ENCODE measurements around the gene RRAS2. TPM values are rescaled to one million over a fixed set of nuclear protein-coding genes. Genes with fewer than 3 reads are reported as not detected.

The RRAS2 gene
- total RNA-seq, 1 donor from 2014 or later = 89.6 TPM

- no peak for DNase-seq (ENCODE audit: extremely low read depth, low read depth, low spot score)
Observed at GRCh38 chr11:14340721-14341120, 18.3 kb downstream of the RRAS2 start.

DNA sequence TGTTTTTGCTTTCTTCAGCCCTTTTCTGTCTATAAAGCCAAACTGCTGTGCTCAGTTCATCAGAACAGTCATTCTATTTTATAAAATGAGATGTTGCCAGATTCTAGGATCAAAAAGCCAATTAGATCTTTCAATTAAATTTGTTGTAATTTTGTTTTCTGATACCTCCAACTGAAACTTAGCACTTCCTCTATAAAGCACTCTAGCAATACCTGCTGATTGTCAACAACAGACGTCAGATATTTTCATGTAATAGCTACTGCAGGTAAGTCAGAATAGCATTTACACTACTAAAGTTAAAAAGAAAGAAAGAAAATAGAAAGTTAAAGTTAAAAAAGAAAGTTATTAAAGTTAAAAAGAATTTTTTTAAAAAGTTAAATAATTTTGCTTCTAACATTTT, 19.6 kb downstream of the RRAS2 start:
- DNase-seq (ENCODE audit: extremely low read depth, low read depth, low spot score) = no peak

DNA sequence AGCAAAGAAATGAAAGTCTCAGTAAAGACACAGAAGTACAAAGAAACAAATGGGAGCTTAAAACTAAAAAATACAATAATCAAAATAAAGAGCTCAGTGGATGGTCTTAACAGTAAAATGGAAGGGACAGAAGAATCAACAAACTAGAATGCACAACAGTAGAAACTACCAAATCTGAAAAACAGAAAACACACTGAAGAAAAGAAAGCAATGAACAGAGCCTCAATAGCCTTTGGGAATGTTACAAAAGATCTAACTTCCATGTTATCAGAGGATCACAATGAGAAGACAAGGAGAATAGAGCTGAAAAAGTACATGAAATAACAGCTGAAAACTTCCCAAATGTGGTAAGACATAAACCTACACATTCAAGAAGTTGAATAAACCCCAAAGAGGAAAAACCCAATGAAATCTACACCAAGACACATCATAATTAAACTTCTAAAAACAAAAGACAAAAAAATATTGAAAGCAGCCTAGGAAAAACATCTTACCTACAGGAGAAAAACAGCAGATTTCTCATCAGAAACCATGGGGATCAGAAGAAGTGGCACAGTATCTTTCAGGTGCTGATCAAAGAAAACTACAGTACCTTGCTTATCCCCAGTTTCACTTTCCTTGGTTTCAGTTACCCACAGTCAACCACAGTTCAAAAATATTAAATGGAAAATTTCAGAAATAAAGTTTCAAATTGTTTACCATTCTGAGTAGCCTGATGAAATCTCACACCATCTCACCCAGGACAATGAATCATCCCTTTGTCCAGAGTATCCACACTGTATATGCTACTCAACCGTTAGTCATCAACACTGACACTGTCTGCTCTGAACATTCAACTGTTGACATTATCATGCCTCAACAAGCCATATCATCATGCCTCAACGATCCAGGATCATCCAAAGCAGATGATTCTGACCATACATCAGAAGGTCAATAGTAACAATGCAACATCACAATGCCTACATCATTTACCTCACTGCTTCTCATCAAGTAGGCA, 22.2 kb downstream of the RRAS2 start:
- DNase-seq (ENCODE audit: extremely low read depth, low read depth, low spot score) = no peak

- DNase-seq (ENCODE audit: extremely low read depth, low read depth, low spot score) = no peak
Observed at GRCh38 chr11:14335712-14336111, 23.3 kb downstream of the RRAS2 start.

DNA sequence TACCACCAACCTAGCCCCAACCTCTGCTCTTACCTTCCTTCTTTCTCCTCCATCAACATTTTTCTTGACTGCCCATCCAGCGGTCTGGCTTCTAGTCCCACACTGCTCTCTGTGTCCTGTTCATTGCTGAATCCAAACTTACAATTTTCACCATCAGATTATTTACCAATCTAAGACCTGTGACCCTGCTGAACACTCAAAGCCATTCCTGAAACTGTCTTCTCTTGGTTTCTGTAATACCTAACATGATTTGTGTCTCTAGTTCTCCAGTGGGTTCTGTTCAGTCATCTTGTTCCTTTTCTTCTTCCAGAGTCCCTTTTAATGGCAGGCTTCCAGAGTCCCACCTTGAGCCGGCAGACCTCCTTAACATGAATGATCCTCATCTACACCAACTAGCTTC, 24.1 kb downstream of the RRAS2 start:
- DNase-seq (ENCODE audit: extremely low read depth, low read depth, low spot score) = no peak

- no peak for DNase-seq (ENCODE audit: extremely low read depth, low read depth, low spot score)
Observed at GRCh38 chr11:14334192-14334591, 24.8 kb downstream of the RRAS2 start.

DNA sequence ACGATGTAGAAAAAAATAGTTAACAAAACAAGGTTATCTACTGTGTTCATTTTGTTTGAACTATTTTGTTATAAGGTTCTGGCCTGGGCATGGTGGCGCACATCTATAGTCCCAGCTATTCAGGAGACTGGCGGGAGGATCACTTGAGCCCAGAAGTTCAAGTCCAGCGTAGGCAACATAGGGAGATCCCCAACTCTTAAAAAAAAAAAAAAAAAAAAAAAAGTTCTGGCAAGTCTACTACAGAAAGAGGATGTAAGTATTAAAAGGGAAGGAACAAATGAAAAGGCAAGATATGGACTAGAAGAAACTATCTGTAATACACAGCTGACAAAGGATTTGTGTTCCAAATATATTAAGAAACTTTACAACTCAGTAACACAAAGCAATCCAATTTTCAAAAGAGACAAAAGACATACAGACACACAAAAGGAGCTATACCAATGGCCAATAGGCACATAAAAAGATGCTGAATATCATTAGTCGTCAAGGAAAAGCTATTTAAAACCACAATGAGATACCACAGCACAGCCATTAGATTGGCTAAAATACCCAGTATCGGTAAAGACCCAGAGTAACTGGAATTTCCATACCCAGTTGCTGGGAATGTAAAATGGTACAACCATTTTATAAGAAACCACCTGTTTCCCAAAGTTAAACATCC, 27.4 kb downstream of the RRAS2 start:
- no peak for DNase-seq (ENCODE audit: extremely low read depth, low read depth, low spot score)

DNA sequence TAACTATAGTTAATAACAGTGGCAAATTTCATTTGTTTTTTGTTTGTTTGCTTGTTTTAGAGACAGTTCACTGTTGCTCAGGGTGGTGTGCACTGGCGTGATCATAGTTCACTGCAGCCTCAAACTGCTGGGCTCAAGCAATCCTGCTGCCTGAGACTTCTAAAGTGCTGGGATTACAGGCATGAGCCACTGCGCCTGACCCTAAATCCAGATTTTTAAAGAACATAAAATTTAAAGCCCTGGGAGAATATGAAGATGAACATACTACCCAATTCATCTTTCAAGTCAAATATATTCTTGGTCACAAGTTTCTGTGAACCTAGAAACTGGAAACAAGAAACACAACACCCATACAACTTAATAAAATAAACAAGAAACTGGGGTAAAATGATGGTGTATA, 28.1 kb downstream of the RRAS2 start:
- DNase-seq (ENCODE audit: extremely low read depth, low read depth, low spot score) = no peak

DNA sequence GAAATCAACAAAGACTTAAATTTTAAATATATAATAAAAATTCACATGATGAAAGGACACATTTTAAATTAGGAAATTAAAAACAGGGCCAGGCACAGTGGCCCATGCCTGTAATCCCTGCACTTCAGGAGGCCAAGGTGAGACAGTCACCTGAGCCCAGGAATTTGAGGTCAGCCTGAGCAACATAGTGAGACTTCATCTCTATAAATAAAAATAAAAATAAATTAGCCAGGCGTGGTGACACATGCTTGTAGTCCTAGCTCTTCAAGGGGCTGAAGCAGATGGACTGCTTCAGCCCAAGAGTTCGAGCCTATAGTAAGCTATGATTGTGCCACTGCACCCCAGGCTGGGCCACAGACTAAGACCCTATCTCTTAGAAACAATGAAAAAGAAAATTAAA, 29.3 kb downstream of the RRAS2 start:
- no peak for DNase-seq (ENCODE audit: extremely low read depth, low read depth, low spot score)

GRCh38 chr11:14327116-14327515, 31.9 kb downstream of the RRAS2 start:
- DNase-seq (ENCODE audit: extremely low read depth, low read depth, low spot score) = no peak

DNA sequence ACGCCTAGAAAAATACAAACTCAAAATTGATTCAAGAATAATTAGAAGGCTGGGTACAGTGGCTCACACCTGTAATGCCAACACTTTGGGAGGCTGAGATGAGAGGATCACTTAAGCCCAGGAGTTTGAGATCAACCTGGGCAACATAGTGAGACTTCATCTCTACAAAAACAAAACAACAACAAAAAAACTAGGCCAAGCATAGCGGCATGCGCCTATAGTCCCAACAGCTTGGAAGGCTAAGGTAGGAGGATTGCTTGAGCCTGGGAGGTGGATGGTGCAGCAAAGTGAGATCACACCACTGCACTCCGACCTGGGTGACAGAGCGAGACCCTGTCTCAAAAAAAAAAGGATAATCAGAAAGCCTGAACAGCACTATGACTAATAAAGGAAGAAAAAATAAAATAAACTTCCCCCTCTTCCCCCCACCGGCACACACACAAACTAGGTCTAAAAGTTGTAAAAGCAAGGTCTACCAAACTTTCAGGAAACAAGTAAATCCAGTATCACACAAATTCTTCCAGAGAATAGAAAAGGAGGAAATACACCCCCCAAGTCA, 35.8 kb downstream of the RRAS2 start:
- DNase-seq (ENCODE audit: extremely low read depth, low read depth, low spot score) = no peak

DNA sequence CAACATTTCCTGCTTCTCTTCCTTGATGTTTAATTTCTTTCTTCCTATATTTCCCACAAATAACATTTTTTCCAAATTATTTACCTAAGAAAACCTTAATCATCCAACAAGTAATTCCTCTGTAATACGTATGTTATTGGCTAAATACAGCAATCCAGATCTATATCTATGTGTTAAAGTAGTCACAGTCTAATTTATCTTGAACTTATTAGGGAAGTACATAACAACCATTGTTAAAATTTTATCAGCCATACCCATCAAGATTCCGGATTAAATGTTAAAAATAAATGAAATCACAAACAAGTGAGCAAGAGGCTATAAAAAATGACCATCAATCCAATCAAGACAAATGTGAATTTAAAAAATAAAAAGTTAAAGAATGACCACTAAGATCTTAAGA, 36.5 kb downstream of the RRAS2 start:
- DNase-seq (ENCODE audit: extremely low read depth, low read depth, low spot score) = no peak

DNA sequence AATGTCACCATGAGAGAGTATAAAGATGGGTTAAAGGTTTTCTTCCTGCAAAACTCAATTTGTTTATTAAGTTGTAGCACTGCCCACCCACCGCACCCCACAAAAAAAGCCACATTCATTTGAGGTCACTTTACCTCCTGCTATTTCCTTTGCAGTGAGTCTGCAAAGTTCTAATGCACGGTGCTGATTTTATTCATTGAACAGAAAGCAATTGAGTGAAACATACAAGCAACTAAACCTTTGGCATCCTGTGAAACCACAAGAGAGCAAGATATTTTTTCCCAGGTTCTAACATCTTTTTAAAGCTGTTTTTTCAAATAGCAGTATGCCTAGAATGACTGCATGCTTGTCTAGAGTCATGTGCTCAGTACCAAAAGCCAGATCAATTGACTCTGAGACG, 39.0 kb downstream of the RRAS2 start:
- DNase-seq (ENCODE audit: extremely low read depth, low read depth, low spot score) = no peak

- no peak for DNase-seq (ENCODE audit: extremely low read depth, low read depth, low spot score)
Observed at GRCh38 chr11:14318581-14318981, 40.4 kb downstream of the RRAS2 start.

GRCh38 chr11:14317659-14318325, 41.2 kb downstream of the RRAS2 start:
- no peak for DNase-seq (ENCODE audit: extremely low read depth, low read depth, low spot score)

DNA sequence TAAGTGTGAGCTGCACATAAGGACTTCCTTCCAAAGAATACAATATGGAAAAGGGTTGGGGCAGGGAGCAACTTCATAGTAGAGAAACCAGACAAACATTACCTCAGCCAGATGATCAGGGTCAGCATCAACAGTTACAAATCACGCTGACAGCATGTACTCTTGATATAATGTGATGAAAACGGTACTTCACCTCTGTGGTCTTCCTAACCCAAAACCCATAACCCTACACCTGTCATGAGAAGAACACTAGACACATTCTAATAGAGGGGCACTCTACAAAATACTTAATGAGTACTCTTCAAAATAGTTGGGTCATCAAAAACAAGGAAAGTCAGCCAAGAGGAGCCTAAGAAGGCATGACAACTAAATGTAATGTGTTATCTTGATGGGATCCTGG, 43.9 kb downstream of the RRAS2 start:
- DNase-seq (ENCODE audit: extremely low read depth, low read depth, low spot score) = no peak

DNA sequence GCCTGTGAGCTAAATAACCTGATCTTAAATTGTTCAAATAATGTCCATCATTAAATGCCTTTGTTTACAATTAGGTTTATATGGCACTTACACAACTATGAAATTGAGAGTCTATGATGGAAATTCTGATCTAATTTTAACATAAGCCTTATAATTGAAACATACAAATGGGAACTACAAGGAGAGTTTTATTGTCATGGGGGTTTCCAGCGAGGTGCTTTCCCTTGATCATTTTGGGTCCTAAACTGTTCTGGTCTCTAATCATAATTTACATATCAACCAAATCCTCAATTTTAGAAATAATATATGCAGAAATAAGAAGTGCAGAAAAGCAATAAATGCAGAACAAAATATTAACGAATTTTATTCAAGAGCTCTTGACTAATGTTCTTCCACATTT, 44.9 kb downstream of the RRAS2 start:
- DNase-seq (ENCODE audit: extremely low read depth, low read depth, low spot score) = no peak

DNA sequence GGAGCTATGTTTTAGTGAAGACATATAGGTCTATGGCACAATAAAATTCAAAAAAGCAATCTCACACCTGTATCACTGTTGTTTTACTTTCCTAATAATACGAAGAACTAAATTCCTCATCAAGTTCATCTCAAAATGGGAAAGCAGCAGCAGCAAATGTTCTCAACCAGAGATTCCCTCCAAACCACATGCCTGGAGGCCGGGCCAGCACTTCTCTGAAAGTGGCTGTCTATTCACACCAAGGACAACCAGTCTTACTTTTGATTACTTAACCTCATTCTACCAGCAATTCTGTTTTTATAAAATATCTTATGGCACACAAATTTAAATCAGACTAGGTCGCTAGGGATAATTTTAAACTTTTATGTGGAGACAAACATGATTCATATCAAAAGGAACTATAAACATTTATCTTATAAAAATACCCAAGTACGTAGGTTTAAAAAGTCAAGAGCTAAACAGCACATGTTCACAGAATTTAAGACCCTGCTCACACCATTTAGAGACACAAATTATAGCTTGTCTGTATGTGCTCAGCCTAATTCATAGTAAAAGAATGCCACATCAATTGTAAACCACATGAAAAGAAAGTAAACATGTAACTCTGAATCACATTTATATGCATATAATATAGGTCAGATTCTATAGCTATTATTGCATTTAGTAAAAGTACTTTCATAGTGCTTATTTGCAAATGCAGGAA, 46.1 kb downstream of the RRAS2 start:
- DNase-seq (ENCODE audit: extremely low read depth, low read depth, low spot score) = no peak

- no peak for DNase-seq (ENCODE audit: extremely low read depth, low read depth, low spot score)
Observed at GRCh38 chr11:14310679-14311078, 48.3 kb downstream of the RRAS2 start.

- DNase-seq (ENCODE audit: extremely low read depth, low read depth, low spot score) = no peak
Observed at GRCh38 chr11:14309425-14310192, 49.4 kb downstream of the RRAS2 start.
